ENCODE measurements around the gene IL18BP.

IL18BP gene

DNA sequence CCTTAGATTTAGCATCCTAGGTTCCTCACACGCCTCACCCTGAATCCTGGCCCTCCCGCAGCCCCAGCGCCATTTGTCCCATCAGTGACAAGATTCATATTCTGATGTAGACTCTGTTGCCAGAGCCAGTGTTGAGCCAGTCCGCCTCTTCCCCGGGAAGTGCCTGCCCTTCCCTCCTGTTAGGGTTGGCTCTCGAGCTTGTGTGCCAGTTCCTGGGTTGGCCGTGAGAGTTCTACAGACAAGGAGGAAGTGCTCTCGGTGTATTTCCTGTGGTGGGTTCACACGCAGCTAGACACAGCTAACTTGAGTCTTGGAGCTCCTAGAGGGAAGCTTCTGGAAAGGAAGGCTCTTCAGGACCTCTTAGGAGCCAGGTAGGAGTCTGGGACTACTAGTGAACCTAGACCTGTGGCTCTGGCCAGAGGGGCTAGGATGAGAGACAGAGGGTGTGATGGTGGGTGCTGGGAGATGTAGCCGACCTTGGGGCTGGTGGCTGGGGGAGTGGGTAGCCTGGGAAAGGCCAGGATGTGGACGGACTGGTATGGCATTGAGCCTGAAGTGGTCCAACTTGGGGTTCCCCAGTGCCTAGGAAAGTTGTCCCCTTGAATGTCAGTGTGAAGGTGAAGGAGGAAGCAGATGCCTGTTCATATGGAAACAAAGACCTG lies at the start of gene IL18BP:
TSS of gene IL18BP (plus strand) at position 261 of the 662 bp plus-strand sequence. CDS start 1,076 bp downstream, outside the sequence.
- no peak for DNase-seq (ENCODE audit: low read depth, low spot score)
- no peak within 1 kb of the TSS for H3K27ac ChIP-seq

DNA sequence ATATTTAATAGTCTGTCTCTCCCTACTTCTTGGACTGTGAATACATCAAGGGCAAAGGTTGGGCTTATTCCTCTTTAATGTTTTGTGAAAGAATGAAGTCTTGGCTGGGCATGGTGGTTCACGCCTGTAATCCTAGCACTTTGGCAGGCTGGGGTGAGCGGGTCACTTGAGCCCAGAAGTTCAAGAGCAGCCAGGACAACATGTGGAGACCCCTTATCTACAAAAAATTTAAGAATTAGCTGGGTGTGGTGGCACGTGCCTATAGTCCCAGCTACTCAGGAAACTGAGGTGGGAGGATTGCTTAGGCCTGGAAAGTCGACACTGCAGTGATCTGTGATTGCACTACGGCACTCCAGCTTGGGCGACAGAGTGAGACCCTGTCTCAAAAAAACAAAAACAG lies 49.7 kb upstream of the IL18BP start:
- no peak overlapping the region for H3K27ac ChIP-seq
- no peak for DNase-seq (ENCODE audit: low read depth, low spot score)

DNA sequence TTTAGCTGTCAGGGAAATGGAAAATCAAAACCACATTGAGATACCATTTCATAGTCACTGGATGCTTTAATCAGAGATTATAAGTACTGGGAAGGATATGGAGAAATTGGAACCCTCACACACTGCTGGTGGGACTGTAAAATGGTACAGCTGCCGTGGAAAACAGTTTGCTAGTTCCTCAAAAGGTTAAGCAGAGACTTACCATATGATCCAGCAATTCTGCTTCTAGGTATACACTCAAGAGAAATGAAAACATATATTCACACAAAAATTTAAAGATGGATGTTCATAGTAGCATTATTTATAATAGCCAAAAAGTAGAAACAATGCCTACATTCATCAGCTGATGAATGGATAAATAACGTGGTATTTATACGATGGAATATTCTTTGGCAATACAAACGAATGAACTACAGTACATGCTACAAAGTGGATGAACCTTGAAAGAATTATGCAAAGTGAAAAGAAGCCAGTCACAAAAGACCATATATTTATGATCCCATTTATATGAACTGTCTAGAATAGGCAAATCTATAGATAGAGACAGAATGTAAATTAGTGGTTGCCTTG lies 46.9 kb upstream of the IL18BP start:
- H3K27ac ChIP-seq = no peak overlapping the region
- no peak for DNase-seq (ENCODE audit: low read depth, low spot score)

DNA sequence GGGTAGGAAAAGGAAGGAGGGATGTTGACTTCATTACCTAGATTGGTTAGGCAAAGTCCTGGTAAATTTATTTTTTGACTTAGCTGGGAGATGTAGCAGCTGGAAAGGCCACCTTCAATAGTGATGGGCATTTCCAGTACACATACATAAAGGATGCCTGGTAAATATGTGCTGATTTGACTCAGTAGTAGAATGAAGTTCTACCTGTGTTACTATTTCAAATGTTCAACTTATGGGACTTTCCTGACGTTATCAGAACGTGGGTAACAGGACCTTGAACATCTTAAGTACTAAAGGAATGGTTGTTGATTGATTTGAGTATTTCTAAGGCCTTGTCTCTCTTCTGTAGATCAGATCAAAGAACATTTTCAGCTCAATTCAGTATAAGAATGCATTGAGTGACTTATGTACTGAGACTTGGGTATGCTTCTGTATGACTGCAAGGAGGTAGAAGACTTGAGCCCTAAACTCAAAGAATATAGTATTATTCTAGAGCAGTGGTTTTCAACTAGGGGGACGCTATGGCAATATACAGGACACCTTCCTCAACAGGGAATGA lies 42.7 kb upstream of the IL18BP start:
- DNase-seq (ENCODE audit: low read depth, low spot score) = no peak
- H3K27ac ChIP-seq = no peak overlapping the region

DNA sequence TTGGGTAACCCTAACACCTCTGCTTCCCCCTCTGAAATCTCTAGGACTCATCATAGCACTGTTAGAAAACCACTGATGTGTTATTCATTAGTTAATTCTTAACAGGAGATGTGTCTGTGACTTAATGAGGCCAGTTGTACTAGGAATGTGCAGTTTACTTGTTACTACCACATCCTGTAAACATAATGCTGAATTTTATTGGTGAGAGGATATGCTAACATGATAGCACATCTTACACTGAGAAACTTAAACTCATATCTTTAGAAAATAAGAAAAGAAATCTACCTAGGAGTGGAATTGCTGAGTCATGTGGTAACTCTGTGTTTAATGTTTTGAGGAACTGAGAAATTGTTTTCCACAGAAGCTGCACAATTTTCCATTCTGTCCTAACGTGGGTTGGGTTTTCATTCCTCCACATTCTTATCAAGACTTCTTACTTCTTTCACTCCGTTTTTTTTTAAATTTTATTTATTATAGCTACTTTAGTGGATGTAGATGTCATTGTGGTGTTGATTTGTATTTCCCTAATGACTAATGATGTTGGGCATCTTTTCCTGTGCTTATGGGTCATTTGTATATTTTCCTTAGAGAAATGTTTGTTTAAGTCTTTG lies 36.2 kb upstream of the IL18BP start:
- peak overlapping the region; percentile 30 for H3K27ac ChIP-seq
- no peak for DNase-seq (ENCODE audit: low read depth, low spot score)

DNA sequence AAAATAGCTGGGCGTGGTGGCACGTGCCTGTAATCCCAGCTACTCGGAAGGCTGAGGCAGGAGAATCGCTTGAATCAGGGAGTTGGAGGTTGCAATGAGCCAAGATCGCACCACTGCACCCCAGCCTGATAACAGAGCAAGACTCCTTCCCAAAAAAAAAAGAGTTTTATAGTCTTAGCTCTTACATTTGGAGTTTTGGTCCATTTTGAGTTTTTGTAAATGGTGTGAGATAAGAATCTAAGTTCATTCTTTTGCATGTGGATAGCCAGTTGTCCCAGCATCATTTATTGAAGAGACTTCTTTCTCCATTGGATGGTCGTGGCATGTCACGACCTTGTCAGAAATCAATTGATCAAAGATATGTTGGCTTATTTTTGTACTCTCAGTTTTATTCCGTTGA lies 35.2 kb upstream of the IL18BP start:
- DNase-seq (ENCODE audit: low read depth, low spot score) = no peak
- H3K27ac ChIP-seq = no peak overlapping the region

DNA sequence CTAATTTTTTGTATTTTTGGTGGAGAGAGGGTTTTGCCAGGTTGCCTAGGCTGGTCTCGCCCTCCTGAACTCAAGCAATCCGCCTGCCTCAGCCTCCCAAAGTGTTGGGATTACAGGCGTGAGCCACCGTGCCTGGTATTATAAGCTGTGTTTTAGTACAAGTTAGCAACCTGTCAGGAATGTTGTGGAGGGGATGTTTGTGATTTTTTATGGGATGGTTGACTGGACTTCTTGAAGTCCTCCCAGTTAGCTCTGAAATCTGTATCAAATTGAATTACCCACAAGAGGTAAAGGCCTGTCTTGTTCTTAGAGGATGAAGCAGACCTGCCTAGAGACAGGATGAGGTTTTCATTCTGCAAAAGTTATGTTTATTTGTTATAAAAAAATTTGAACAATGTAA lies 34.1 kb upstream of the IL18BP start:
- H3K27ac ChIP-seq = no peak overlapping the region
- DNase-seq (ENCODE audit: low read depth, low spot score) = no peak

DNA sequence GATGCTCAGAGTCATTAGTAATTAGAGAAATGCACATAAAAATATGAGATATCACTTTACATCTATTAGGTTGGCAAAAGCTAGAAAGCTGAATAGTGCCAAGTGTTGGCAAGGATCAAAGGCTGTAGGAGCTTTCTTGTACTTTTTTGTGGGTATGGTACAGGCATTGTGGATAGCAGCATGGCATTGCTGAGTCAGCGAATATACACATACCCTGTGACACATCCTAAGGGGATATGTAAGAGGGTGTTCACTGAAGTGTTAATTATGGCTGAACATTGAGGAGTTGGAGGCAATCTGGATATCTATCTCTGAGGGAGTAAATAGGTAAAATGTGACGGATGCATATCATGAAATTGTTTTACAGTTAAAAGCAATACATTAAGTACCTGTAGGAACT lies 27.0 kb upstream of the IL18BP start:
- H3K27ac ChIP-seq = no peak overlapping the region
- DNase-seq (ENCODE audit: low read depth, low spot score) = no peak

DNA sequence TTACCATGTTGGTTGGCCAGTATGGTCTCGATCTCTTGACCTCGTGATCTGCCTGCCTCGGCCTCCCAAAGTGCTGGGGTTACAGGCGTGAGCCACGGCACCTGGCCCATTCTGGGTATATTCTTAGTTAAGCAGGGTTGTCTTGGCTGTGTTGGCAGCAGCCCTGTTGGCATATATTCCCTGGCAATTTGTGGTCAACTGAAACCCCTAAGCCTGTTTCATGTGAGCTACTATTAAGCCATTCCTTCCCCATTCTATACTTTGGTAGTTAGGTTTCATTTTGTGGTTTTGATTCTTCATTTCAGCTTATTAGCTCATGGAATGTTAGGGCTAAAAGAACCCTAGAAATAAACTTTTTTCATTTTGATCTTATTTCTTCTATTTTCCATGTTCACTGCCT lies 22.2 kb upstream of the IL18BP start:
- no peak overlapping the region for H3K27ac ChIP-seq
- DNase-seq (ENCODE audit: low read depth, low spot score) = no peak

DNA sequence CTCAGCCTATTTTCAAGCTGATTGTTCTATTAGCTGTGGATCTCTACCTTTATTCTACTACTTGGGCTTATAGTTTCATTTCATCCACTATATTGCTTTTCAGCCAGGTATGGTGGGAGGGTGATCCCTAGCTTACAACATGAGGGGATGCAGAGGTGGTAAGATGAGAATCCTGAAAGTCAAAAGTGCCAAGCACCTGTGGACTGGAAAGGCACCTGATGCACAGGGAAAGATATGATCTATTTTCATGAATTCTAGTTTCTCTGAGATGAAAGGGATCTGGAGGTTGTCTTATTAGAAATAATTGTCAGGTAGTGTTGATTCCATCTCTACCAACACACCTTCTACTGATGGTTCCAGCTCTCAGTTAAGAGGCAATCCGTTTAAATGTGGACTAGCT lies 21.6 kb upstream of the IL18BP start:
- H3K27ac ChIP-seq = no peak overlapping the region
- no peak for DNase-seq (ENCODE audit: low read depth, low spot score)

DNA sequence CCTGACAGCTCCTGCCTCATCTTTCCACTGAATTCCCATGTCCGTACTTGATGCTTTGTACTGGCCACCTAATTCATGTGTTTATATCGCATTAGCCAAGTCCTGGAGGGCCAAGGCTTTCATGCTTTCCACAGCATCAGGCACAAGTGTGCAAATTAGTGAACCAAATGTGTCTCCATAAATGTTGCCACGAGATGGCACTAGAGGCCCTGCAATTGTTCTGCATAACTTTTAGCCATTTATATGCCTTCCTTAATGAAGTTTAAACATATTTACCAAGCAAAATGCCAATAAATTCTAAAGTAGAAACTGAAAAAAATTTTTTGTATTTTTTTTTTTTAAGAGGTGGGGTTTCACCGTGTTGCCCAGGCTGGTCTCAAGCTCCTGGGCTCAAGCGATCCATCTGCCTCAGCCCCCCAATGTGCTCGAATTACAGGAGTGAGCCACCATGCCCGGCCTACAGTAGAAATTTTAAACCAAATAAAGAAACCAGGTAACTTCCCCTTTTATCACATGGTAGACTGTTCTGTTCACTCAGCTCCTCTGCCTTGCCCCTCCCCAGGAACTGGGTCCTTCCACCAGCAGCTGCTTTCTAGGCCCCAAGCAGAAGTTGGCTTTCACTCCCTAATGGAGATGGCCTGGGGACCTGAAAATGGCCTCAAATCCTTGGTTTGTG lies 20.8 kb upstream of the IL18BP start:
- DNase-seq (ENCODE audit: low read depth, low spot score) = no peak
- no peak overlapping the region for H3K27ac ChIP-seq

DNA sequence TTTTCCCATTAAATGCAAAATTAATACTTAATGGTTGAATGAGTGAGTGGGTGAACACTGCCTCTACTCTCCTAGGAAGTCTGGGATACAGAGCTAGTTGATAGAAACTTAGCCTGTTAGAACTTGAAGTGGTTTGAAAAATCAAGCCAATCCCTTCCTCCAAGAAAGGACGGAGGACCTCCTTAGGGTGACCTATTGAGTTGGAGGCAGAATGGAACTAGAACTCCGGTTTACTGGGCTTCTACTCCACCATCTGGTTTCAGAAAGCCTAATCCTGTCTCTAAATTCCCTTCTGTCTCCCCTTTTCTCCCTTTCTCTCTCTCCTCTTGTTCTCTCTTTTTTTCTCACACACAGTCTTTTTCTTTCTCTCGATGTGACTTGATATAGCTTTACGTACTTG lies 19.6 kb upstream of the IL18BP start:
- no peak overlapping the region for H3K27ac ChIP-seq
- no peak for DNase-seq (ENCODE audit: low read depth, low spot score)

DNA sequence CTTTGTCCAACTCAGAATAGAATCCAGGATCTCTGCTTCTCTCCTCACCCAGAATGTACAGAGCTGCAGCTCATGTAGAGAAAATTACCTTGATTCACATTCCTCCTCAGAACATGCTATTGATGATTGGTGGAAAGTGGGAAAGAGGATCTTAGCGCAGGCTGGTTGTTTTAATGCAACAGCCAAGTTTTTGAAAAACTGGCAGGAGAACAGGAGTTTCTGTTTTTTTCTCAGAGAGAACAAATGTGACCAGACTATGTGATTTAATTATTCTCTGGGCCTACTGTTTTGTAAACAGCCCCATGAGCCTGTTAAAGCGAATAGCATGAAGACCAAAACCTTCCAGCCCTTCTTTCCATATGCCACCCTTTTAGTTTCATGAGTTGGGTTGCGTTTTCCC lies 19.1 kb upstream of the IL18BP start:
- no peak overlapping the region for H3K27ac ChIP-seq
- DNase-seq (ENCODE audit: low read depth, low spot score) = no peak

DNA sequence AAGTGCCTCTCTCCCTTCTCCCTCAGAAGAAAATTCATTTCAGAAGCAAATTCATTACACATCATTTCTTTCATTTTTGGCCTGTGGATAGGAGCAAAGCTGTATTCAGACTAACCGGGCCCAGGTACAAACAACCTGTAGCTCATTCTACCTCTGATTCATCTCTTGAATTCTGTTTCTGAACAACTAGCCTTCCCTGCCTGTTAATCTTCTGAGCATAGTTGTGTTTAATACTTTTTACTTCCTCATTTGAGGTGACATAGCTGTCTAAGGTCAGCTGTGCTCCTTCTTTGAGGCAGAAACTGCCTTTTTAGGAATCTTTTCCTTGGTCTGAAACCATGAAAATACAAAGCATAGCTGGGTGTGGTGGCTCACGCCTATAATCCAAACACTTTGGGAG lies 12.6 kb upstream of the IL18BP start:
- no peak for DNase-seq (ENCODE audit: low read depth, low spot score)
- H3K27ac ChIP-seq = no peak overlapping the region

DNA sequence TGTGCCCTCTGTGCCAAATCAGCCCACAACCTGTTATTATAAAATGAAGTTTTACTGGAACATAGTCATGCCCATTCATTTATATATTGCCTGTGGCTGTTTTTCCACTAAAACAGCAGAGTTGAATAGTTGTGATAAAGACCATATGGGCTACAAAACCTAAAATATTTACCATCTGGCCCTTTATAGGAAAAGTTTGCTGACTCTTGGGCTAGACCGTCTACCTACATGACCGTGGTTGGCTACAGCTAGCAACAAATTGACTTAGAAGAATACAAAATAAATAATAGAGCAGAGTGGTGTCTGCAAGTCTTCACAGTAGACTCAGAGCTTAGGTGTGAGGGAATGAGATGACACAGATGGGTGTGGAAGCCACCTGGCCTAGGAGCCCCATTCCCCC lies 11.2 kb upstream of the IL18BP start:
- no peak for DNase-seq (ENCODE audit: low read depth, low spot score)
- H3K27ac ChIP-seq = no peak overlapping the region

DNA sequence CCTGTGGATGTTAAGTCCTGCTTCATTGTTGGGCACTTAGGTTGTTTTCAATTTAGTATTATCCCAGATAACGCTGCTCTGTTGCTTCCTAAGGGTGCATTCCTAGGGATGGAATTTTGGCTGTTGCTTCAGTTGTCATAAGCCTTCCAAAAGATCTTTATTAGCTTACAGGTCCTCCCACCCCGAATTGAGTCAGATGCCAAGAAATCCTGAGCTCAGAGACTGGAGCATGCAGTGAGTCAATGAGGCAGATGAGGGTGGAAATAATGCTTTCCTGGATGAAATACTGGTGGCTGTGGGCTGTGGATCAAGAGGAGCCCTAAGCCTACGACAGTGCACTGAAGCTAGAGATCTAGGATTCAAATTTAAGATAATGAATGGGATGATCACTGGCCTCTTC lies 10.7 kb upstream of the IL18BP start:
- H3K27ac ChIP-seq = no peak overlapping the region
- no peak for DNase-seq (ENCODE audit: low read depth, low spot score)

DNA sequence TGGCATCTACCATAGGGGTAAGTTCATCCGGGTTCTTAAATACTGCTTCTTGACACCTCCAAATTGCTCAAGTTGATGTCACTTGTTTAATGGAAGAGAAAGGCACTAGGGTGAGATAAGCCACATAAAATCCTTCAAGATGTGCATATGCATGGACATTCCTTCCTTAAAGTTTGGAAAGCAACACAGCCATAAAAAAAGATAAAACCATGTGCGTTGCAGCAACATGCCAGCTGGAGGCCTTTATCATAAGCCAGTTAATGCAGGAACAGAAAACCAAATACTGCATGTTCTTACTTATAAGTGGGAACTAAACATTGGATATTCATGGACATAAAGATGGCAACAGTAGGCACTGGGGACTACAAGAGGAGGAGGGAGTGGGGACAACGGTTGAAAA lies 8.0 kb upstream of the IL18BP start:
- DNase-seq (ENCODE audit: low read depth, low spot score) = no peak
- H3K27ac ChIP-seq = no peak overlapping the region

DNA sequence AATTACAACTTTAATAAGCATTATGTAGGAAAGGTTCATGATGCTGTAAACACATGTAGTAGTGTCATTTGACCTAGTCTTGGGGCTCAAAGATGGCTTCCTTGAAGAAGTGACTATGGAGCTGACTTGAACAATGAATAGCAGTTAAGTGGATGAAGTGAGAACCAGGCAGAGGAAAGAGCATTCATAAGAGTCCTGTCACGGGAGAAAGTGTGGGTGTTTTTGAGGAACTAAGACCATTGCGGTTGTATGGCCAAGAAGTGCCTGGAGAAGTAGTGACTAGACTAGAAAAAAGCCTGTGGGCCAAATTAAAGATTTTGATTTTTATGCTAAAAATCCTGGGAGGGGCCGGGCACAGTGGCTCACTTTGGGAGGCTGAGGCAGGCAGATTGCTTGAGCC lies 7.2 kb upstream of the IL18BP start:
- DNase-seq (ENCODE audit: low read depth, low spot score) = no peak
- no peak overlapping the region for H3K27ac ChIP-seq

DNA sequence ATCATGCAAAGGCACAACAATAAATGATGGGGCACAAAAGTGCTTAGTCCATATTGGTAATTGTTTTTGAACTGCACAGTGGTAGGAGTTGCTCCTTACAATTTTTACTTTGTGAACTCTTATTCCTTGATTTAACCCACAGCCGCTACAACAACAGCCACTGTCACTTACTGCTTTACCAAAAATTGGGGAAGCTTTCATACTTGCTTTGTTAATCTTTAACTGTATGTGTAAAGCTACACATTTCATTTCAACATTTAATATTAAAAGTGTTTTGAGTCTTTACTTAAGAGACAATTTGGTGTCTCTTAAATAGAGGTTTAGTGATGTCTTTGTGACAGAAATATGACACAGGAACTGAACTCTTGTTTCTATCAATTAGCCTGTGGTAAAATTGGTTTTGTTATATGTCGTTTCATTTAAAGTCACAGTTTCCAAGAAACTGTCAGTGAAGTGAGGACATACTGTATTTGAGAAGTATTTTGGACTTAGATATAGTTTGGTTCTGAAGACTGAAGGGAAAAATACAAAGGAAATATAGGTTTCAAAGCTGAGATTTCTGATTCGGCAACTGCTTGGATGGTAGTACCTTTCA lies 6.5 kb upstream of the IL18BP start:
- no peak for DNase-seq (ENCODE audit: low read depth, low spot score)
- H3K27ac ChIP-seq = no peak overlapping the region

DNA sequence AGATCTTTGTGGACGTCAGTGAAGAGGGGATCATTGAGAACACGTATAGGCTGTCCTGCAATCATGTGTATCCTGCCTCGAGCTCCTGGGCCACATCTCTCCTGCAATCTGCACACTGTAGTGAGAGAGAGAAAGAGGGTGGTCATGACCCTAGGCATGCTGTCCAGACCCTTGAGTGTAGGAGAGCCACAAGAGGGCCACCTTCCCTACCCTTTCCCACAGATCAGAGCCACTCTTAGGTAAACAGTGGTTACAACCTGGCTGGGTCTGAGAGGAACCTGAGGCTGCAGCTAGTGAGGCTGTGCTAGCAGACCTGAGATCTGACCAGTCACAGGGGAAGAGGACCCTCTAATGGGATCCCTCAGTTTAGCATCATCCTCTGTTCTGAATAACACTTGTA lies 3.9 kb upstream of the IL18BP start:
- H3K27ac ChIP-seq = no peak overlapping the region
- no peak for DNase-seq (ENCODE audit: low read depth, low spot score)
